MG63 (cell line): Measurements from ENCODE around the gene IFFO2. TPM values are rescaled to one million over a fixed set of nuclear protein-coding genes. Genes with fewer than 3 reads are reported as not detected.
A peak's percentile ranks its signal among the peaks of the same experiment; 100 is the strongest.

Experiments used
- DNase-seq: peaks from one replicate; pipeline ENCODE4 v3.0.0-alpha.2; 2020
- H3K27me3 ChIP-seq: fragments of 250-450 bp; sonication (Bioruptor Pico); 2 replicates; pipeline ENCODE4 v1.5.1; 2020; ENCODE audit warnings: mild to moderate bottlenecking, moderate library complexity
- H3K36me3 ChIP-seq: fragments of 250-450 bp; sonication (Bioruptor Pico); 2 replicates; pipeline ENCODE4 v1.5.1; 2020; ENCODE audit warnings: mild to moderate bottlenecking, moderate library complexity
- H3K4me3 ChIP-seq: fragments of 250-450 bp; sonication (Bioruptor Pico); 2 replicates; pipeline ENCODE4 v1.5.1; 2020; ENCODE audit warnings: mild to moderate bottlenecking, moderate library complexity
- H3K9me3 ChIP-seq: fragments of 250-450 bp; sonication (Bioruptor Pico); 2 replicates; pipeline ENCODE4 v1.5.1; 2020; ENCODE audit warnings: mild to moderate bottlenecking, moderate library complexity
- total RNA-seq: library from RNA; depleted of rRNA; stranded (reverse); fragments of >200 nt; shearing (Covaris generic); gene quantifications from 2 replicates; pipeline ENCODE4 v1.2.3, GENCODE V29; 2014; ENCODE audit warnings: low replicate concordance

The IFFO2 gene
- total RNA-seq, 1 experiment from 2014 or later: 3.9 TPM

- Histone ChIP-seq H3K27me3 (no peaks in the 10 kb centered on the region), H3K36me3 (no peaks in the 10 kb centered on the region), H3K9me3 (peaks cover 4% of the 10 kb centered on the region), H3K4me3 (no peak overlapping the region)
- DNase-seq: no peak
Measured at GRCh38 chr1:18976096-18976495, 19.6 kb upstream of the IFFO2 start.

DNA sequence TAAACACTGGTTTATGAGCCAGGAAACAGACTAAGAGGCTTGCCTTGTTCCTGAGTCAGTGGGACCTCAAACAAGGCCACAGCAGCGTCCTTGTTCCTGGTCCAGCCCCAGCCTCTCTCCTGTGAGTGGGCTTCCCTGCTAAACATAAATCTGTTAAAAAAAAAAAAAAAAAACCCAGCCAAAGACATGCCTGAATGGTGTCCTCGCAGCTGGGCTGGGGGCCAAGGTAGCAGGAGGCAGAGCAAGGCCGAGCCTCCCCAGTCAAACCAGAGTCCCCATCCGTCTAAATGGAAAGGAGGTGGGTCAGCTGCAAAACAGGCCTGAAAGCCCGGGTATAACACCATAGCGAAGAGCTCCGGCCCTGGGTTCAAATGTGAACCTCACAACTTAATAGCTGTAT is 18.1 kb upstream of the IFFO2 start:
- no peaks in the 10 kb centered on the region for H3K36me3 ChIP-seq
- no peaks in the 10 kb centered on the region for H3K9me3 ChIP-seq
- no peaks in the 10 kb centered on the region for H3K27me3 ChIP-seq
- DNase-seq: no peak
- H3K4me3 ChIP-seq: no peak overlapping the region

- DNase-seq: no peak
- Histone ChIP-seq H3K9me3 (no peaks in the 10 kb centered on the region), H3K36me3 (no peaks in the 10 kb centered on the region), H3K27me3 (no peaks in the 10 kb centered on the region), H3K4me3 (no peak overlapping the region)
Measured at GRCh38 chr1:18974005-18974404, 17.5 kb upstream of the IFFO2 start.

GRCh38 chr1:18973446-18973955 is 17.0 kb upstream of the IFFO2 start:
- H3K9me3 ChIP-seq: no peaks in the 10 kb centered on the region
- H3K27me3 ChIP-seq: no peaks in the 10 kb centered on the region
- no peaks in the 10 kb centered on the region for H3K36me3 ChIP-seq
- no peak overlapping the region for H3K4me3 ChIP-seq
- DNase-seq: no peak

DNA sequence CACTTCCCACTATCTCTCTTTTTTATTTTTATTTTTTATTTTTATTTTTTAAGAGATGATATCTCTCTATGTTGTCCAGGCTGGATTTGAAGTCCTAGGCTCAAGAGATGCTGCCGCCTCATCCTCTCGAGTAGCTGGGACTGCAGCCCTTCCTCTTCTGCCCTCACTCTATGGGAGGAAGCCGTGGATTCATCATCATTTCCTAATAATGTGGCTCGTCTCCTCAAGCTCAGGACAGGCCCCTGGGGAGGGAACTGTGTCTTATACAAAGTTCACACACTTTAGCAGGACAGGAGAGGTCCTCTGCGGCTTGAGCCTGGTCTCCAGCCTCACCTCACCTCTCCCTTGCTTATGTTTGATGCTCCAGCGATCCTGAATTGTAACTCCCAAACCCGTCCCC is 16.5 kb upstream of the IFFO2 start:
- H3K27me3 ChIP-seq: no peaks in the 10 kb centered on the region
- no peak for DNase-seq
- H3K36me3 ChIP-seq: no peaks in the 10 kb centered on the region
- no peak overlapping the region for H3K4me3 ChIP-seq
- no peaks in the 10 kb centered on the region for H3K9me3 ChIP-seq

DNA sequence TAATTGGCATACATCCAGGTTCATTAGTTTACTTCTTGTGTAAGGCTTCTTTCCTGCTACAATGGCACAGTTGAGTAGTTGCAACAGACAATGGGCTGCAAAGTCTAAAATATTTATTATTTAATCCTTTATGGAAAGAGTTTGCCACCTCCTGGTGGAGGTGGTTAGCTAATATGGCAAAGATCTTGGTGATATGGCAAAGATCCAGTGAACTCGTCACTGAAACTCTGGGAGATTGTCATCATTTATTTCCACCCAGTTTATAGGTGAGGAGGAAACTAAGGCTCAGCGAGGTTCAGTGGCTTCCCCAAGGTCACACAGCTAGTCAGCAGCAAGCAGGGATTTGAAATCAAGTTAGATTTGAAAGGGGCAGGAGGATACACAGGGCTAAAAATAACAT is 16.1 kb upstream of the IFFO2 start:
- H3K27me3 ChIP-seq: no peaks in the 10 kb centered on the region
- H3K36me3 ChIP-seq: no peaks in the 10 kb centered on the region
- no peaks in the 10 kb centered on the region for H3K9me3 ChIP-seq
- no peak overlapping the region for H3K4me3 ChIP-seq
- no peak for DNase-seq

DNA sequence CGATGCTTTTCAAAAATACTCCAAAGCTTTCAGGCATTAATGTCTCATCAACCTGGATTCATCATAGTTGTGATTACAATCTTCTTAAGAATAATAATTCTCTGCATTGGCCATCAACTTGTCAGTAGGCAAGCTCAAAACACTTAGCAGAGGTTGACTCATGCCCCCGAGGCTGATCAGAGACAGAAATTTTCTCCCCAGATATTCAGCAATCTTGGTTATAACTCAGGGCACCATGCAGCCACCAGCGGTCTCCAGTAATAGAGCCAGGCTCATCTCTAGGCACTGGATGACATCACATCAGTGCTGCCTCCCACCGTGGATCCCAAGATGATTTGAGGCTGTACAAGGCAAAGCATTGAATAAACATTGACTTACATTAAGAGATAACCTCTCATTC is 14.3 kb upstream of the IFFO2 start:
- DNase-seq: no peak
- H3K4me3 ChIP-seq: no peak overlapping the region
- no peaks in the 10 kb centered on the region for H3K27me3 ChIP-seq
- no peaks in the 10 kb centered on the region for H3K36me3 ChIP-seq
- H3K9me3 ChIP-seq: no peaks in the 10 kb centered on the region

DNA sequence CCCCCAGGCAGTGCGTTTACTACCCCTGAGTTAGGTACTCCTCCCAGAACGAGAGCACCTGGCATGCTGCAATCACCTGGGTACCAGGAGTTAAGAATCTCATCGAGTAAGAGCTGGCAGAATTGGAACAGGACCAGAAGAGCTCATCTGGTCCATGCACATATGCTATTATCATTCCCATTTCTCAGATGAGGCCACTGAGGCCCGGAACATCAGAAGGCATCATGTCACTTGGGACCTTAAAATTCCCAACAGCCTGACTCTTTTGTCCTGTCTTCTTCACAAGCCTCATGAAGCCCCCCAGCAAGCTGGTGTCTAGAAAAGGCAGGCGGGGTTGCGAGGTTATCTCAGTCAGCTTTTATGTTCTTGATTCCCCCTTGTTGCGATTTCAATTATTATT is 13.9 kb upstream of the IFFO2 start:
- Histone ChIP-seq H3K4me3 (no peak overlapping the region), H3K27me3 (no peaks in the 10 kb centered on the region), H3K9me3 (no peaks in the 10 kb centered on the region), H3K36me3 (no peaks in the 10 kb centered on the region)
- no peak for DNase-seq

GRCh38 chr1:18967066-18967690 is 10.7 kb upstream of the IFFO2 start:
- Histone ChIP-seq H3K4me3 (no peak overlapping the region), H3K36me3 (no peaks in the 10 kb centered on the region), H3K27me3 (no peaks in the 10 kb centered on the region), H3K9me3 (no peaks in the 10 kb centered on the region)
- DNase-seq: no peak

DNA sequence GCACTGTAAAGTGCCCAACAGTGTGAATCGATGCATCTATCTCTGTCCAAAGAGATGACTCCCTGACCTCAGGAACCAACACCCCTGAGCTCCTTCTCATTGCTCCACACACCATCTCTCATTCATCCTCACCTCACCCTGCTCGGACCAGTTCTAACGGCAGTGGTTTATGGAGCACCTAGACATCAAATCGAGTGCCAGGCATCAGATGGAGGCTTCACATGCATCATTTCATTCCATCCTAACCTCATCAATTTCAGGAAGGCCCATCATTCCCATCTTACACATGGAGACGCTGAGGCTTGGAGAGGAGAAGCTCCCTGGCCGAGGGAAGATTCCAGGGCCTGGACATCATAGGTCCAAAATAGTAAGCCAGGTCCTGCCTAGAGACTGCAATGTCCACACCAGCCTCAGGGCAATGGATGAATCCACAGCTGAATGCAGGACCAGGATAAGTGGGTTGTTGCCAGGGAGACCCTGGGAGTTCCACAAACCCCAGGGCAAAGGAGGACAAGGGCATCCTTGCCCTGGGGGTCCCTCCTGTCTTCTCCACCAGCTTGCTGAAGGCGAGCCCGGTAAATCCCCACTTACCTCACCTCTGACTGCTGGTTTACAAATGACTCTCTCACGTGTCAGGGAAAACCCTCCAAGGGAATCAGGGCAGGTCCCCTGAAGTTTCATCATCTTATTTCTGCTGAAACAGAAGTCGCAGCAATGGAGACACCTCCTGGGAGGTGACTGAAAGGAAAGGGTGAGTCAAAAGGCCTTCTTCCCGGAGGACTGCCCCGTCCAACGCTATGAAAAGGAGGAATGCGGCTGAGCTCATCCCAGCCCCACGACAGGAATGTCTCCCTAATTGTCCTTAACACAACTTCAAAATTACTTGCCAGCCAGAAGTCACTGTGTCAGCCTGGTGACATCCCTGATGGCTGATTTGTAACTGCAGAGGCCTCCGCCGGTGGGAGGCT is 9.0 kb upstream of the IFFO2 start:
- H3K27me3 ChIP-seq: no peaks in the 10 kb centered on the region
- no peaks in the 10 kb centered on the region for H3K36me3 ChIP-seq
- DNase-seq: no peak
- H3K9me3 ChIP-seq: no peaks in the 10 kb centered on the region
- no peak overlapping the region for H3K4me3 ChIP-seq

- no peaks in the 10 kb centered on the region for H3K9me3 ChIP-seq
- no peaks in the 10 kb centered on the region for H3K27me3 ChIP-seq
- DNase-seq: no peak
- H3K36me3 ChIP-seq: no peaks in the 10 kb centered on the region
- no peak overlapping the region for H3K4me3 ChIP-seq
Measured at GRCh38 chr1:18963968-18964367, 7.5 kb upstream of the IFFO2 start.

DNA sequence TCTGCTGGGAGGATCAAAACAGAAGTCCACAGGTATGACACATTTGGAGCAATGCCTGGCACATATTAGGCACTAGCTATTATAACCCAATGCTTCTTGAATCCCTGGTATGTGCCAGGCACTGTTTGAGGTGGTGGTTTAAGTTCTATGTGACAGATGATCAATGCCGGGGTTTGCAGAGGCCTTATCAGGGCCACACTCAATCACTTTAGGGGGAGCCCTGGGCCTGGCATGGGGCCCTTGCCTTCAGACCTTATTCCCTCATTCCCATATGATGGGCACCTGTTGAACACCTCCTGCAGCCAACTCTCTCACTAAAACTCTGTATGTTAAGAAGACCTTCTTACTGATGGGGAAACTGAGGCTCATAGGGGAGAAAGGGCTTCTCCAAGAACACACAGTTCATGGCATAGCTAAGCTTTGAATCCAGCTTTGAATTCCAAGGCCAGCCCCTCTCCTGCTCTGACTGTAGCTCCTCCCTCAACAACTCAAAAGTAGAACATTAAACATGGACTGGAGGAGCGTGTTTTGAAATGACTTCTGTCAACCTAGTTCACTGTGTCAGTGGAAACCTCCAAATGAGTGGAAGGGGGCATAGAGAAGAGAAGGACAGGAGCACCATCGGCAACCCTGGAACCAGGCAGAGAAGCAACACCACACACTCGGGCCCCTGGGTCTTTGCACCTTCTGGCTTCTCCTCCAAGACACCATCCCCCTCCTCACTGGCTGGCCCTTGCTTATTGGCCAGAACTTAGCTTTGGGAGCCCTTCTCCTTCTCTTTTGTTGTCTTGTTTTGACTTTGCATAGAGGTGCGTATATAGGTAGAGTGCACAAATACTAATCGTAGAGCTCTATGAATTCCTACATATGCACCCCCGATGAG is 6.6 kb upstream of the IFFO2 start:
- no peak for DNase-seq
- Histone ChIP-seq H3K27me3 (no peaks in the 10 kb centered on the region), H3K4me3 (no peak overlapping the region), H3K36me3 (no peaks in the 10 kb centered on the region), H3K9me3 (no peaks in the 10 kb centered on the region)

- peak; percentile 74 for DNase-seq
- H3K36me3 ChIP-seq: no peaks in the 10 kb centered on the region
Measured at GRCh38 chr1:18962121-18962721, 5.7 kb upstream of the IFFO2 start.

GRCh38 chr1:18960821-18961220 is 4.3 kb upstream of the IFFO2 start:
- Histone ChIP-seq H3K27me3 (no peaks in the 10 kb centered on the region), H3K4me3 (no peak overlapping the region), H3K36me3 (no peaks in the 10 kb centered on the region), H3K9me3 (no peaks in the 10 kb centered on the region)
- DNase-seq: no peak

More at GRCh38 chr1:18962121-18962721, 5.7 kb upstream of the IFFO2 start:
- Histone ChIP-seq H3K4me3 (no peak overlapping the region), H3K9me3 (no peaks in the 10 kb centered on the region), H3K27me3 (no peaks in the 10 kb centered on the region)

GRCh38 chr1:18960409-18960808 is 3.9 kb upstream of the IFFO2 start:
- H3K9me3 ChIP-seq: no peaks in the 10 kb centered on the region
- H3K27me3 ChIP-seq: no peaks in the 10 kb centered on the region
- no peaks in the 10 kb centered on the region for H3K36me3 ChIP-seq
- no peak overlapping the region for H3K4me3 ChIP-seq
- DNase-seq: no peak

GRCh38 chr1:18959591-18959990 is 3.1 kb upstream of the IFFO2 start:
- Histone ChIP-seq H3K4me3 (no peak overlapping the region), H3K36me3 (no peaks in the 10 kb centered on the region), H3K9me3 (no peaks in the 10 kb centered on the region), H3K27me3 (no peaks in the 10 kb centered on the region)
- DNase-seq: no peak
